Keratinocyte (primary cell): ENCODE data around the gene TAS2R19. TPM values are rescaled to one million over a fixed set of nuclear protein-coding genes. Genes with fewer than 3 reads are reported as not detected.

Source experiments
- DNase-seq: peaks from one replicate; pipeline ENCODE4 v3.0.0-alpha.2; 2011; ENCODE audit warnings: low read depth, missing footprints, low spot score
- FAIRE-seq: peaks from 2 replicates; lab custom pipeline; 2011; peaks lifted over from hg19 to GRCh38; lab: Jason Lieb, UNC
- H2AFZ ChIP-seq: 2 replicates; pipeline ENCODE4 v1.6.0; 2012; ENCODE audit warnings: low read length, control low read depth, inconsistent platforms; ENCODE audit not compliant: control insufficient read depth
- H3K27ac ChIP-seq: 2 replicates; pipeline ENCODE4 v1.5.1; 2011; ENCODE audit warnings: low read length; ENCODE audit not compliant: control insufficient read depth, insufficient read depth
- H3K27me3 ChIP-seq: 3 replicates; pipeline ENCODE4 v1.6.0; 2011; ENCODE audit warnings: low read length; ENCODE audit not compliant: control insufficient read depth, insufficient read depth; ENCODE audit errors: extremely low read depth
- H3K36me3 ChIP-seq, 2 experiments: 2 replicates in 1 of 2; 3 replicates in 1 of 2; pipeline ENCODE4 v1.5.1; 2011; ENCODE audit warnings: low read length in 2 of 2, mild to moderate bottlenecking in 1 of 2; ENCODE audit not compliant: control insufficient read depth in 2 of 2, insufficient read depth in 2 of 2; ENCODE audit errors: extremely low read depth in 1 of 2
- H3K4me1 ChIP-seq: 3 replicates; pipeline ENCODE4 v1.5.1; 2011; ENCODE audit warnings: low read length; ENCODE audit not compliant: control insufficient read depth, insufficient read depth; ENCODE audit errors: extremely low read depth
- H3K4me2 ChIP-seq: 3 replicates; pipeline ENCODE4 v1.6.0; 2011; ENCODE audit warnings: low read depth, low read length; ENCODE audit not compliant: control insufficient read depth, insufficient read depth; ENCODE audit errors: extremely low read depth
- H3K4me3 ChIP-seq, 3 experiments: fragments of 200-600 bp in 1 of 3; sonication (generic) in 1 of 3; 2 replicates in 2 of 3; 3 replicates in 1 of 3; pipeline ENCODE4 v1.5.1; 2011 to 2016; ENCODE audit warnings: low read length in 3 of 3, mild to moderate bottlenecking in 3 of 3, control low read depth in 2 of 3, inconsistent platforms in 1 of 3, low read depth in 1 of 3, mixed read lengths in 1 of 3, mixed run types in 1 of 3, moderate library complexity in 1 of 3; ENCODE audit not compliant: control insufficient read depth in 2 of 3, insufficient read depth in 2 of 3; ENCODE audit errors: extremely low read depth in 1 of 3
- H3K79me2 ChIP-seq: 2 replicates; pipeline ENCODE4 v1.6.0; 2012; ENCODE audit warnings: low read length; ENCODE audit not compliant: control insufficient read depth, insufficient read depth
- H3K9ac ChIP-seq: 3 replicates; pipeline ENCODE4 v1.6.0; 2011; ENCODE audit warnings: low read length; ENCODE audit not compliant: control insufficient read depth, insufficient read depth; ENCODE audit errors: extremely low read depth
- H3K9me1 ChIP-seq: 3 replicates; pipeline ENCODE4 v1.6.0; 2011; ENCODE audit warnings: low read length; ENCODE audit not compliant: control insufficient read depth, insufficient read depth; ENCODE audit errors: extremely low read depth
- H3K9me3 ChIP-seq: 2 replicates; pipeline ENCODE4 v1.5.1; 2012; ENCODE audit warnings: low read depth, low read length; ENCODE audit not compliant: control insufficient read depth
- H4K20me1 ChIP-seq: 3 replicates; pipeline ENCODE4 v1.6.0; 2011; ENCODE audit warnings: low read length; ENCODE audit not compliant: control insufficient read depth, insufficient read depth; ENCODE audit errors: extremely low read depth
- CTCF ChIP-seq, 3 experiments: IDR thresholded peaks in 1 of 3; conservative IDR thresholded peaks in 1 of 3; optimal IDR thresholded peaks in 1 of 3; 2 replicates in 2 of 3; 3 replicates in 1 of 3; pipeline versions ENCODE3 to v1.5.1; 2011; ENCODE audit warnings: low read length in 3 of 3, mild to moderate bottlenecking in 3 of 3, moderate library complexity in 2 of 3, control low read depth in 1 of 3, inconsistent platforms in 1 of 3; ENCODE audit not compliant: insufficient read depth in 2 of 3; ENCODE audit errors: extremely low read depth in 1 of 3
- EZH2 ChIP-seq: IDR thresholded peaks from one replicate; pipeline ENCODE4 v1.6.1; 2012; ENCODE audit warnings: inconsistent platforms, mild to moderate bottlenecking, low read length, moderate library complexity
- dilution Hi-C: fragments of 300-500 bp; cut with MboI; formaldehyde crosslinking; loops from one replicate; pipeline ENCODE4 v1.7.0; 2020; ENCODE audit warnings: low sequenced_read_pairs; ENCODE audit not compliant: extremely low pct_ligation_motif_present
- polyA plus RNA-seq, 5 experiments: library from polyadenylated mRNA; depleted of rRNA in 3 of 5; stranded (reverse) in 3 of 5; stranded (forward) in 1 of 5; unstranded in 1 of 5; fragments of >200 nt; gene quantifications; 1 replicate in 1 of 5; 2 replicates in 3 of 5; 3 replicates in 1 of 5; pipeline versions ENCODE4 v1.2.1 to v1.2.3, GENCODE V29; 2011 to 2012; ENCODE audit warnings: missing spikeins in 2 of 5, low read depth in 1 of 5, low replicate concordance in 1 of 5

Gene TAS2R19
- polyA plus RNA-seq, 1 donor (not counting 4 experiments of a cell fraction or from before 2014, with no cell fraction given), result 0.31 TPM

- H3K9ac ChIP-seq, result no peak overlapping the region
- dilution Hi-C loops, result no loop called here
- H4K20me1 ChIP-seq, result no peaks in the 10 kb centered on the region
- no peaks in the 10 kb centered on the region for H3K27me3 ChIP-seq
- H3K36me3 ChIP-seq, result no peaks in the 10 kb centered on the region
- H3K4me3 ChIP-seq, result no peak overlapping the region
- H3K4me2 ChIP-seq, result no peak overlapping the region
- no peaks in the 10 kb centered on the region for H3K79me2 ChIP-seq
- no peaks in the 10 kb centered on the region for H3K9me3 ChIP-seq
- TF ChIP-seq EZH2 (no peak), CTCF (optimal IDR thresholded peaks at IDR 0.05 in 1 of 3, IDR thresholded peaks at IDR 0.05 in 1 of 3, conservative IDR thresholded peaks at IDR 0.05 in 1 of 3; ENCODE audit: extremely low read depth in 1 of 3, insufficient read depth in 2 of 3, low read length in 3 of 3) (no peak)
- no peaks in the 10 kb centered on the region for H3K4me1 ChIP-seq
- no peak for DNase-seq
- FAIRE-seq, result no peak
- H3K27ac ChIP-seq, result no peak overlapping the region
- H2AFZ ChIP-seq, result no peak overlapping the region
- no peaks in the 10 kb centered on the region for H3K9me1 ChIP-seq
Measured at GRCh38 chr12:10994307-10994706, 28.1 kb downstream of the TAS2R19 start.

- dilution Hi-C loops, result no loop called here
- H3K9ac ChIP-seq, result no peak overlapping the region
- no peaks in the 10 kb centered on the region for H3K79me2 ChIP-seq
- FAIRE-seq, result no peak
- TF ChIP-seq CTCF (optimal IDR thresholded peaks at IDR 0.05 in 1 of 3, IDR thresholded peaks at IDR 0.05 in 1 of 3, conservative IDR thresholded peaks at IDR 0.05 in 1 of 3; ENCODE audit: extremely low read depth in 1 of 3, insufficient read depth in 2 of 3, low read length in 3 of 3) (no peak), EZH2 (no peak)
- DNase-seq, result no peak
- no peak overlapping the region for H3K4me2 ChIP-seq
- no peaks in the 10 kb centered on the region for H3K9me1 ChIP-seq
- H3K27ac ChIP-seq, result no peak overlapping the region
- no peak overlapping the region for H2AFZ ChIP-seq
- H3K27me3 ChIP-seq, result no peaks in the 10 kb centered on the region
- H3K4me1 ChIP-seq, result no peaks in the 10 kb centered on the region
- no peaks in the 10 kb centered on the region for H3K9me3 ChIP-seq
- no peaks in the 10 kb centered on the region for H4K20me1 ChIP-seq
- H3K36me3 ChIP-seq, result no peaks in the 10 kb centered on the region
- no peak overlapping the region for H3K4me3 ChIP-seq
Measured at GRCh38 chr12:10989107-10989506, 33.3 kb downstream of the TAS2R19 start.
